NCI-H1930 (cell line): ENCODE results near the gene JMJD8.

ENCODE experiments used
- DNase-seq, 2 experiments: peaks; one replicate each; lab custom pipeline; 2025; lab: John Stamatoyannopoulos, UW

Gene JMJD8

GRCh38 chr16:677316-678190 is 6.6 kb downstream of the JMJD8 start:
- DNase-seq: no peak

GRCh38 chr16:676913-677312 is 7.2 kb downstream of the JMJD8 start:
- DNase-seq: no peak

GRCh38 chr16:676565-676902 is 7.6 kb downstream of the JMJD8 start:
- no peak for DNase-seq

GRCh38 chr16:675884-676564 is 8.1 kb downstream of the JMJD8 start:
- no peak for DNase-seq

- DNase-seq: no peak
Observed at GRCh38 chr16:674968-675883, 8.9 kb downstream of the JMJD8 start, which contains the start of gene RHBDL1. Gene RHBDL1 (plus strand): TSS chr16:675671. CDS start chr16:675791, 120 bp downstream.

- DNase-seq: no peak
Observed at GRCh38 chr16:674214-674881, 9.8 kb downstream of the JMJD8 start.

GRCh38 chr16:673399-673991 is 10.6 kb downstream of the JMJD8 start:
- DNase-seq: no peak

- DNase-seq: no peak
Observed at GRCh38 chr16:672851-673250, 11.3 kb downstream of the JMJD8 start.

GRCh38 chr16:672371-672770 is 11.8 kb downstream of the JMJD8 start:
- no peak for DNase-seq

- DNase-seq: no peak
Observed at GRCh38 chr16:671353-672131, 12.6 kb downstream of the JMJD8 start.

GRCh38 chr16:670485-671352 is 13.4 kb downstream of the JMJD8 start:
- no peak for DNase-seq

- DNase-seq: no peak
Observed at GRCh38 chr16:669666-670065, 14.5 kb downstream of the JMJD8 start.

GRCh38 chr16:668519-669171 is 15.5 kb downstream of the JMJD8 start:
- no peak for DNase-seq

GRCh38 chr16:667780-668518 is 16.2 kb downstream of the JMJD8 start, which contains the start of gene RHOT2:
Gene RHOT2 (plus strand): TSS chr16:668132. CDS start chr16:668200, 68 bp downstream.
- peak; percentile 83 to 94 for DNase-seq

- no peak for DNase-seq
Observed at GRCh38 chr16:667113-667779, 16.9 kb downstream of the JMJD8 start.

- no peak for DNase-seq
Observed at GRCh38 chr16:666572-666971, 17.6 kb downstream of the JMJD8 start.

- no peak for DNase-seq
Observed at GRCh38 chr16:662597-662996, 21.5 kb downstream of the JMJD8 start.

- no peak for DNase-seq
Observed at GRCh38 chr16:662095-662494, 22.0 kb downstream of the JMJD8 start.
